Right atrium auricular region (tissue), 2 donors: ENCODE data around the gene MRAP2. TPM values are rescaled to one million over a fixed set of nuclear protein-coding genes. Genes with fewer than 3 reads are reported as not detected.
"Not testable (repeated sequence)": the region's sequence is repeated elsewhere in the genome, so short reads cannot be mapped to it uniquely, and the experiment has no call there.

Experiments
- DNase-seq: peaks from one replicate; pipeline ENCODE4 v3.0.0-alpha.2; 2019; ENCODE audit warnings: low spot score
- H3K27ac ChIP-seq, 2 donors: fragments of 200-600 bp; sonication (generic); 1 replicate in 1 of 2; 2 replicates in 1 of 2; pipeline ENCODE4 v1.5.1; 2016 to 2019
- H3K27me3 ChIP-seq, 2 donors: fragments of 200-600 bp; sonication (generic); one replicate each; pipeline versions ENCODE4 v1.5.1 to v1.6.0; 2017 to 2019
- H3K36me3 ChIP-seq: fragments of 200-600 bp; sonication (generic); one replicate; pipeline ENCODE4 v1.5.1; 2016
- H3K4me1 ChIP-seq, 2 donors: fragments of 200-600 bp; sonication (generic); one replicate each; pipeline versions ENCODE4 v1.5.1 to v1.6.0; 2017 to 2019
- H3K4me3 ChIP-seq, 2 donors: fragments of 200-600 bp; sonication (generic); 1 replicate in 1 of 2; 2 replicates in 1 of 2; pipeline ENCODE4 v1.5.1; 2017 to 2019; ENCODE audit warnings: mild to moderate bottlenecking in 1 of 2, moderate library complexity in 1 of 2
- H3K9me3 ChIP-seq, 2 donors: fragments of 200-600 bp; sonication (generic); one replicate each; pipeline ENCODE4 v1.5.1; 2019
- CTCF ChIP-seq, 2 donors: fragments of 200-600 bp; sonication (generic); IDR thresholded peaks; one replicate each; pipeline ENCODE4 v1.5.1; 2019; ENCODE audit warnings: antibody characterized with exemption in 2 of 2
- total RNA-seq, 2 donors: library from RNA; depleted of rRNA; stranded (reverse); fragments of >200 nt; gene quantifications; one replicate each; pipeline ENCODE4 v1.1.0, GENCODE V29; 2016

MRAP2 gene
- total RNA-seq, 2 donors from 2014 or later = 0.20 TPM; not detected in 1

- no peaks in the 10 kb centered on the region for H3K27me3 ChIP-seq
- DNase-seq = no peak
- H3K4me3 ChIP-seq = no peak overlapping the region
- H3K36me3 ChIP-seq = no peaks in the 10 kb centered on the region
- H3K9me3 ChIP-seq = no peaks in the 10 kb centered on the region
- no peak overlapping the region for H3K27ac ChIP-seq
- no peak for TF ChIP-seq CTCF (IDR thresholded peaks at IDR 0.05)
- H3K4me1 ChIP-seq = no peaks in the 10 kb centered on the region
Measured at GRCh38 chr6:84082689-84083265, 49.2 kb downstream of the MRAP2 start.

- not testable (repeated sequence) for H3K36me3 ChIP-seq, H3K27ac ChIP-seq, DNase-seq, H3K4me1 ChIP-seq, H3K27me3 ChIP-seq, H3K4me3 ChIP-seq, H3K9me3 ChIP-seq
Measured at GRCh38 chr6:84084705-84085104, 51.1 kb downstream of the MRAP2 start.

- H3K4me1 ChIP-seq = no peaks in the 10 kb centered on the region
- TF ChIP-seq CTCF (IDR thresholded peaks at IDR 0.05) = no peak
Measured at GRCh38 chr6:84086056-84086455, 52.5 kb downstream of the MRAP2 start.

GRCh38 chr6:84086545-84087429 is 53.2 kb downstream of the MRAP2 start:
- H3K36me3 ChIP-seq = no peaks in the 10 kb centered on the region
- no peak overlapping the region for H3K4me3 ChIP-seq
- no peak for DNase-seq
- no peak for TF ChIP-seq CTCF (IDR thresholded peaks at IDR 0.05)
- no peaks in the 10 kb centered on the region for H3K9me3 ChIP-seq
- H3K27ac ChIP-seq = no peak overlapping the region
- H3K4me1 ChIP-seq = no peaks in the 10 kb centered on the region
- no peaks in the 10 kb centered on the region for H3K27me3 ChIP-seq

More at GRCh38 chr6:84086056-84086455, 52.5 kb downstream of the MRAP2 start:
- H3K27ac ChIP-seq = no peak overlapping the region
- DNase-seq = no peak
- no peaks in the 10 kb centered on the region for H3K36me3 ChIP-seq
- no peak overlapping the region for H3K4me3 ChIP-seq
- no peaks in the 10 kb centered on the region for H3K27me3 ChIP-seq
- H3K9me3 ChIP-seq = no peaks in the 10 kb centered on the region

GRCh38 chr6:84089081-84089480 is 55.5 kb downstream of the MRAP2 start:
- TF ChIP-seq CTCF (IDR thresholded peaks at IDR 0.05) = no peak
- Histone ChIP-seq H3K36me3 (no peaks in the 10 kb centered on the region), H3K9me3 (peaks cover 0 to 8% of the 10 kb centered on the region in 2 donors), H3K4me1 (no peaks in the 10 kb centered on the region), H3K27me3 (no peaks in the 10 kb centered on the region), H3K27ac (no peak overlapping the region), H3K4me3 (no peak overlapping the region)
- DNase-seq = no peak

GRCh38 chr6:84089552-84089951 is 56.0 kb downstream of the MRAP2 start:
- DNase-seq = no peak
- H3K4me3 ChIP-seq = no peak overlapping the region
- H3K4me1 ChIP-seq = no peaks in the 10 kb centered on the region
- TF ChIP-seq CTCF (IDR thresholded peaks at IDR 0.05) = no peak
- no peaks in the 10 kb centered on the region for H3K36me3 ChIP-seq
- no peaks in the 10 kb centered on the region for H3K27me3 ChIP-seq
- no peak overlapping the region for H3K27ac ChIP-seq
- H3K9me3 ChIP-seq = peaks cover 0 to 8% of the 10 kb centered on the region in 2 donors
